ENCODE data around the gene SLC30A4. TPM values are rescaled to one million over a fixed set of nuclear protein-coding genes. Genes with fewer than 3 reads are reported as not detected.

SLC30A4 gene
- total and polyA plus RNA-seq, 2 of the 8 experiments (the other 6 are each of a cell fraction or from before 2014, with no cell fraction given) = under 0.01 to 0.07 TPM

DNA sequence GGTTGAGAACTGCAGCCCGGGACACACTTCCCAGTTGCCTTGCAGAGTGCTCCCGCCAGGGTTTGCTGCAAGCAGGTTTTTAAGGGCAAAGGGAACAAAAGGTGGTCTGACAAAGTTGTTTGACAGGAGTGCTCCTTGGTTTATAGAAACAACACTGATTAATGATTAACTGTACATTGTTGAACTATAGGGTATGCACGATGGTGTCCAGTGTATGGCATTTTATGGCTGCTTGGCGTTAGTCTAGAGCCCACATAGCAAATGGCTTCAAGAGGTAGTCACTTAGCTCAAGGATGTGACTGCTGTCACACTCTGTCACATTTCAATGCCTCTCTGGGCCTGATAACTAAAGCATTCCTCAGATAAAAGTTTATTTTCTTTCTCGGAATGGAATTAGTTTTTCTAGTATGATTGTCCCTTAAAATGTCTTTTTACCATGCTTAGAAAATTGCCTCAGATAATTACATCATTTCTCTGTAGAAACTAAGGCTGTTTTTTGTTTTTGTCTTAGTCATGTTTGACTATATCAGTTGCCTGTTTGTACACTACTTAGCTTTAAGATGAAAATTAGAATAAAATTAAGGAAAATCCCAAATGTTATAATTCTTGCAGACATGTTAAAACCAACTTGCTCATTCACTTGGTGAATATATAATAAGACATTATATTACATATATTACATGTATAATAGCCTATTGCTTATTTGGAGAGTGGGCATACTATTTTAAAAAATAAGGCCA, 82.9 kb downstream of the SLC30A4 start (continued):
- no peak for TF ChIP-seq TBP (IDR thresholded peaks at IDR 0.05; ENCODE audit: low read depth, low read length)
- no peak for TF ChIP-seq NRF1 (IDR thresholded peaks at IDR 0.05; ENCODE audit: low read depth, low read length)
- TF ChIP-seq CHD2 (IDR thresholded peaks at IDR 0.05; ENCODE audit: low read length) = no peak

Data from H1 (cell line).